Measurements from ENCODE around the gene HDAC9.

HDAC9 gene

DNA sequence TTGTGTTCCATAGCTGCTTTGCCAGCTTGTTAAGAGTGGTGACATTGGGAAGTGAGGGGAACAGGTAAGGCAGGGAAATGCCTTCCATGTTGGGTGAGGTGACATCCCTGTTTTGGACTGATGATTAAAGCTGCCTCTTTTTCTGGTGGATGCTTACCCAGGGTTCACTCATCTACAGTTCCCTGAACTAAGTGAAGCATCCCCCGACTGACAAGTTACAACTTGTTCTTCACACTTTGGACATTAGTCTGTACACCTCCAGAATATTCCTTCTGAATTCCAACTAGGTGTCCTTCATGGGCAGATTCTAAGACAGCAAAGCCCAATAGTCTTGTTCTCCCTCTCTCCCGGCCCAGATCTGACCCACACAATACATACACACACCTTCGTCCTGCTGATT is 63.4 kb downstream of the HDAC9 start:
- no peak for DNase-seq

DNA sequence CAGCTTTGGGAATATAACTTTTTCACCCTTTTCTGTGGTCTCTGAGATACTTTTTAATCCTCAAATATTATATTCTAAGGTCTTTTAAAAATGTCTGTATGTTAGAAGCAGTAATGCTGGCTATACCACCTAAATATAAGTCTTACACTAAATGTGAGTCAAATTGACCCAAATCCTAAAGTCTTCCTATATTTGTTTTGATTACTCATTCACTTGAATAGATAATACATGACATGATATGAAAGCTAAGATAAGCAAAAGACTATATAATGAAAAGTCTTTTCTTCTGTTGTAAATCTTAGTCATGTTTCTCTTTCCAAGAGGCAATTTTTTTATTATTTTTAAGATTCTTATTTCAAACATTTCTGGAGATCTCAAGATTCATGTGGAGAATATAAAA is 64.2 kb downstream of the HDAC9 start:
- no peak for DNase-seq

DNA sequence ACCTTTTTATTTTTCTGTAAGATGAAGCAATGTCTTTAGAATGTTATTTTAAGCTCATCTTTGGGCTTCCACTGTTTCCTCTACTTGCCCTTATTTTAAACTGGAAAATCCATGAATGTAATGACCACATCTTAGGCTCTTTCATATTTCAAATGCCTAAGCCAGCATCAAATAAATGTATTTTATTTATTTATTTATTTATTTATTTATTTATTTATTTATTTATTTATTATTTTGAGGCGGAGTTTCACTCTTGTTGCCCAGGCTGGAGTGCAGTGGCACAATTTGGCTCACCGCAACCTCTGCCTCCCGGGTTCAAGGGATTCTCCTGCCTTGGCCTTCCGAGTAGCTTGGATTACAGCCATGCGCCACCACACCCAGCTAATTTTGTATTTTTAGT is 69.2 kb downstream of the HDAC9 start:
- DNase-seq: no peak

DNA sequence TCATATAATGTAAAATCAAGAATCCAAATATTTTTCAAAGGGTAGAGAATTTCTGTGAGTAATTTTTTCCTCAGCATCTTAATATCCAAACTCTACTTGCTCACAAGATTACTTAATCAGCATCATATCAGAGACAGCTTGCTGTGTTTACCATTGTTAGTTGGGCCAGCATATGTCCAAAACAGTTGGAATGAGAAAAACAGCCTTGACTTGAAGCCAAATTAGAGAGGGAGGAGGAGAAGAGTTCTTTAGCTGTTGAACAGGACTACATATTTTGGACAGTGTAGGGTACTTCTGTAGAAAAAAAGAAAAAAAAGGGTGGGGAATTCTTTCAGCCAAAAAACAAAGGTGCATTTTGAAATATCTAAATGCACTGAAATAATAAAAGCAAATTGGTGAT is 69.8 kb downstream of the HDAC9 start:
- no peak for DNase-seq

DNA sequence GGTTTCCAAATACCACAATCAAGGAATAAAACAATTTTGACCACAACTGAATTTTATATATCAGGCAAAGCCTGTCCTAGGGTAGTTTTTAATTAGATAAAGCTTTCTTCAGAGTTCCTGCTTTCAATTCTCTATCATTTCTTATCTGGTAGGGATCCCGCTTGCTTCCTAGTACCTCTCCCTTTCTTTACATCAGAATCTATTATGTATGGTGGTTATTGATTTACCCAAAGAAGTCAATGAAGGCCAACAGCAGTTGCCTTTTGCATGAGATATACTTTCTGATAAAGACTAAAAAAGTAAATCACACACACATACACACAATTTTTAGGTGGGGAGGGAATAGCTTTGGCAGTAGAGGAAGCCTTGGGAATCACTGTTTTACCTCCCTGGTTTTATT is 70.7 kb downstream of the HDAC9 start:
- DNase-seq: no peak

DNA sequence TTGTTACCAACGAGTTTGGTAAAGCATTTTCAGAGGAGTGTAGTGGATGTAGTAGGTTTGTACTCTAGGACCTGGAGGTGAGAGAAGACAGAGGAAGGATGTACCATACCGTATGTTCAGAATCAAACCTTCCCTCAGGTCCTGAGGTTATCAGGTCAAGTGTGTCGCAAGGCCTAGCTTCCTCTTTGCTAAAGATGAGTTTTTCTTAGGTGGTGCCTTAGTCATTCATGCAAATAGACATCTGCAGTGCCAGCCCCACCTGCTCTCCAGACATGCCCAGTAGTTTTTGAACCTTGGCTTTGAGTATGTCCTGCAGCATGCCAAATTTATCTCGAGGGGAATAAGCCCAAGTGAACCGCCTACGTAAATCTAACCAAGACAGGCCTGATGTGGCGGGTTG is 71.3 kb downstream of the HDAC9 start:
- no peak for DNase-seq

DNA sequence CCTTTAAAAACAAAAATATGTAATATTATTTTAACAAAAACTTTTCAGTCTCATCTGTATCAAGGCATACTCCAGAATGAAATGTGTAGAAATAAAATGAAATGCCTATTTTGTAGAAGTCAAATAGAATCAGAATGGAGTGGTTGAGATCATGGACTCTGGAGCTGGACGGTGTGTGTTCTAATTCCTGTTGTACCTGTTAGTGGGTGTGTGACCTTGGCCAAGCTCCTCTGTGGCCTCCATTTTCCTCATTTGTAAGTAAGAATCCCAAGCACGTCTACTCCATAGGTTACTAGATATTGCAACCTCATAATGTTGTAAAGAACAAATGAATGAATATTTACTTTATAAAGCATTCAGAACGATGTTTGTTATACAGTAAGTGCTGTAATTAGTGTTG is 74.9 kb downstream of the HDAC9 start:
- no peak for DNase-seq

DNA sequence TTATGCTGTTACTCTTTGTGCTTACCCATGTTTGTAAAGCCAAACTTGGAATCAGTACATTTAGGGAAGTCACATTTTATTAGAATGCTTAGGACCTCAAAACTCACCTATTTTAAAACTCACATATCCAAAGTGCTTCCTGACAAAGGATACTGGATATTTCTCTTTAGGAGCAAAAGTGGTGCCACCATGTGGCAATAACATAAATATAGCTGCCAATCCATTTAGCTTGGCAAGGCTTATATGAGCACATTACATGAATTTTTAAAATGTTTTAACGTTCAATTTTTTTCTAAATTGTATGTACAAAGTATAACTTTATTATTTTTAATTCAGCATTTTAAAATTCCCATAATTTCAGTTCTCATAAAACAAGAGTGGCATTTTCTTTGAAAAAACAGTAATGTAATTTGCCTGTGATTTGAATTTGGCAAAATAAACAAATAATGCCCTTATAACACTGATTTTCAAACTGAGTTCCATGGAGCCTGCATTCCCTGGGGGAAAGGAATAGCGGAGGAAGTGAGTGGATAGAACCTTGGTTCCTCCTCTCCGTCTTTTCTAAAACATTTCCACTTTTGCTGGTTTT is 75.4 kb downstream of the HDAC9 start:
- peak; percentile 24 for DNase-seq

DNA sequence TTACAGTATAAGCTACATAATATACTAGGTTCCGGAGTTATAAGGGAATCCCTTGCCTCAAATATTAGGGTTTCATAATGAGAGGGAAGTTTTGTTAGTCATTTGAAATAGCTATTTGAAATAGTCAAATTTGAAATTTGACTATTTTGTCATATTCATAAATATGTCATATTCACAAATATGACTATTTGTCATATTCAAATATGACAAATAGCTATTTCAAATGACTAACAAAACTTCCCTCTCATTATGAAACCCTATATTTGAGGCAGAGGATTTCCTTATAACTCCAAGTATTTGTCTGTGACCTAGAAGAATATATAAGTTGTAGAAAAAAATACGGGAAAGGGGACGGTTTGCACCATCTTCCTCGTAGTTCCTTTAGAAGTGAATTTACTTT is 76.6 kb downstream of the HDAC9 start:
- no peak for DNase-seq

DNA sequence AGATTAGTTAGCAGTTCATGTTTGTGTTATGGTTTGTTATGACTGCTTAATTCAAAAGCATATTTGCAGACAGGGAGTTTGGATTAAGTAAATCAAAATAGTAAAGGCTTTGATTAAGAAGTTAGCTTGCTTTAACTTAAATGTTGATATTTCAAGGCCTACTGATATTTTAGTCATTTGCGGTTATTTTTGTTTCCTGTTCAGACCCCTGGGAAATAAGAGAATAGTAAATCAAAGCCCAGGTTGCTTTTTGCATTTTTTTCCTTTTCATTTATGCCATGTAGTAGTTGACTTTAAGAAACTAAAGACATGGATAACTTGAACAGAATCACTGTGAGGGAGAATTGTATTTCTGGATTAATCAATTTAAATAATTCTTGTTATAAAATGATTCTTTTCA is 77.3 kb downstream of the HDAC9 start:
- DNase-seq: no peak

DNA sequence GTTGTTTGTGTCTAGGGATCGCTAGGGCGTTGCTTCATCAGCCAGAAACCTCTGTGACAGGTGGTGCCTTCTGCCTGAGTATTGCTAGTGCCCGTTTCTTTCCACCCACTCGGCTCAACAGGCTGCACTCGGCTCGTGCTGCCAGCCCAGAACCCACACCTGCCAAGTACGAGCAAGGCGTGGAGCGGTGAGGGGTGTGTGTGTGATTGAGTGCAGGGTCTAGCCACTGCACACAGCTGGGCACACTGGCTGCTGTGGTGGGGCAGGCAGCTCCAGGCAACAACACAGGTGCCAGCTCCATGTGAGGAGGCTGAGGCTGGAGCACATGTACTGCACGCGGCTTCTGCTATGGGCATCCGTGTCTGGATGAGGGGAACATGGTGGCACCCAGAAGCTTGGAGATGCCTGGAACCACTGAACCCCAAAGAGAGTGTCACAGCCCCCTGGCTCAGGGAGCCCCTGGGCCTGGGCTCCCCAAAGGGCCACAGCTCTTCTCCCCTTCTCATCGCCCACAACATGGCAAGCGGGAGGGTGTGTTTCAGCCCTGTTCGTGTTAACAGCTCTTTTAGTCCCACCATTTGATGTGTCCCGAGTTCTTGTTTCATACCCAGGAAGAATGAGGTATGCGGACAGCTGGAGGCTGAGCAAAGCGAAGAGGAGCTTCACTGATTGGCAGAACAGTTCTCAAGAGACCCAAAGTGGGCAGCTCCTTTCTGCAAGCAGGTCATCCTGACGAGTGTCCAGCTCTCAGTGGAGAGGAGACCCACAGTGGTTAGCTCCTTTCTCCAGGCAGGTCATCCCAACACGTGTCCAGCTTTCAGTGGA is 78.1 kb downstream of the HDAC9 start:
- DNase-seq: no peak

DNA sequence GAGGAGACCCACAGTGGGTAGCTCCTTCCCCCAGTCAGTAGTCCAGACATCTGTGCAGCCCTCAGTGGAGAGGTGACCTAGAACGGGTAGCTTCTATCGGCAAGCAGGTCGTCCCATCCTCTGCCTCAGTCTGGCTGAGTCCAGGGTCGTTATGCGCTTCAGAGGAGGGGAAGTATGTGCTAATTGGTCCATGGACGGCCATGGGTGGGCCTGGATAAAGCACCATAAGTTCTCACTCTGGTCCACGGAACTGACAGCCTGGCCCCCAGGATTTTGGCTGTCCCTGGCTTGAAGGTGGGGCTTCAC is 78.6 kb downstream of the HDAC9 start:
- DNase-seq: no peak

DNA sequence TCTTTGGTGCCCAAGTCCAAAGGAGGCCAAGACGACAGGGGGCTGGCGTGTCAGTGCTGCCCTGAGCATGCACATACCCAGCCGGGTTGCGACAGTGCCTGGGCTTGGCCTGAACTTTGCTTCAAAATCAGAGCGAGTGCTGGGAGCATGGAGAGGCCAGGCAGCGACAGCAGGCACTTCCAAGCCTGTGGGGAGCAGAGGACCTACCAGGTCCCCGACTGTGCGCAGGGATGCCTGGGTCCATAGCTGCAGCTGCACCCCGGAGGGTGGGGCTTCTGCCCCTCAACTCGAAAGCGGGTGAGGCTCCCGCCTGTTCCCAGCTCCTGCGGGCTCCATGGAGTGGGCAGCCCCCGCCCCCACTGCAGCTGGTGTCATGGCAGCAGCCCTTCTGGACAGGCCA is 79.1 kb downstream of the HDAC9 start:
- DNase-seq: no peak

DNA sequence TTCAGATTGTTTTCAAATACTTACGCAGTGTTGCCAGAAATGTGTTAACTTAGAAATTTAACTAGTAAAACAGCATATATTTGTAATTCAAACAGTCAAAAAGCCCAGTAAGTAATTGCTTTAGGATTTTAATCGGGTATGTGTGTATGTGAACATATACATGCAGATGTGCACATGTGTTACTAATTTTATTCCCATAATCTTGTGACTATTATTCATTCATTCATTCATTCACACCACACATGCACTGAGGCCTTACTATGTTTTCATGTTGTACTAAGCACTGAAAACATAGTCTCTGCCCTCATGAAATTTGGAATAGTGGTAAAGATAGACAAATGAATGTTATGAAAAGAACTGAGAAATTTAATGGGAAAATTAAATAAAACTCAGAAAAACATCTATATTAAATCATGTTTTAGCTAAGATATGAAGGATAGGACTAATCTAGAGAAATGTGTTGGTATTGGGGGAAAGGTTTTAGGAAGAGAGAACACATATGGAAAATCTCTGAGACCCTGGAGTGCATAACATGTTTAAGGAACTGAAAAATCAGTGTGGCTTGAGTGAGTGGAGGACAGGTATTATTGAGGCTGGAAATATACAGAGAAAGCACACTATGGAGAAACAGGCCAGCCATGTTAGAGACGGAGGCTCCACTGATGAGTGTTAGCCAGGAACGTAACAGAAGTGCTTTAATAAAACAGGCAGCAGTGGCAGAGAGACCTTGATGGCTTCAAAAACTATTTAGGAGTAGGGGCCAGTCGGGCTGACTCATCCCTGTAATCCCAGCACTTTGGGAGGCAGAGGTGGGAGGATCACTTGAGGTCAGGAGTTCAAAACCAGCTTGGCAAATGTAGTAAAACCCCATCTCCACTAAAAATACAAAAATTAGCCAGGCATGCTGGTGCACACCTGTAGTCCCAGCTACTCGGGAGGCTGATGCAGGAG is 80.3 kb downstream of the HDAC9 start:
- no peak for DNase-seq

DNA sequence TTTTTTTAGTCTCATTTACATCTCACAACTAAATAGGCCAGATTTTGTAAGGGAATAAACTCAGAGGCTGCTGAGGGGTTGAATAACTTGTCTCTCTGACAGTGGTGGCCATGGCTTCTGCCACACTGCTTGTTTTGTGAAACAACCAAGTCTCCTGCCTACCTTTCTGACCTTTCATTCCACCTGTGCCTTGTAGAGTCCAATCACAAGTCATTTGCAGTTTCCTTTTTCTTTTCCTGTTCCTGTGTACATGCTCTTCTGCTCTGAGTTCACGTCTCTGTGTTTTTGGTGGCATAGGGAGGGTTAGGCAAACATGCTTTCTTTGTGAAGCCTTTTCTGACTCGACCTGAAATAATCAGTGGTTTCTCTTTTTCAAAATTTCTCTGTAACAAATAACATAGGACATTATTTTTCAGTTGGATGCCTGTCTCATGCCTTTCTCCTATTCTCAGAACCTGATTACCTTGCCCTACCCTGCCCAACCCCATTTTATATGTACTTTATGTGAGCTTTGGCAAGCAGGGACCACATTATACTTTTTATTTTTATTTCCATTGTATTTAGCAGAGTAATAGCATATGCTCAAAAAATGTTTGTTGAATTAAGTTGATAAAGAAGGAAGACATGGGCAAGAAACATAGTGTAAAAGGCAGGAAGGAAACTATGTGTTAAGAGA is 81.7 kb downstream of the HDAC9 start:
- DNase-seq: no peak

DNA sequence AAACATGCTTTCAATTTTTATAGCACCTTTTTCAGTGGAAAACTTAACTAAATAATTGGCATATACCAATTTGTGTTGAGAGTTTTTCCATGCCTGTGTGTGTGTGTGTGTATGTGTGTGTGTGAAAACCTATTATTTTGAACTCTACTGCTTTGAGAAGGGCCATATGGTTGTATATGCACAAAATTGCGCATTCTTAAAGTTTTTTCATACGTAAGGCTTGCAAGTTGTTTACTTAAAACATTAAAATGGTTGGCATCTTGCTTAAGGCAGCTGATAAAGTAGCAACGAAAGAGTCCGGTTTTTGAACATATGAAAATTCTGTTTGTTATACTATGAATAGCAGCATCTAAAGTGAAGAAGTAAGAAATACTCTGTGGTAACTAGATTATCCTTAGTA is 84.1 kb downstream of the HDAC9 start:
- no peak for DNase-seq

DNA sequence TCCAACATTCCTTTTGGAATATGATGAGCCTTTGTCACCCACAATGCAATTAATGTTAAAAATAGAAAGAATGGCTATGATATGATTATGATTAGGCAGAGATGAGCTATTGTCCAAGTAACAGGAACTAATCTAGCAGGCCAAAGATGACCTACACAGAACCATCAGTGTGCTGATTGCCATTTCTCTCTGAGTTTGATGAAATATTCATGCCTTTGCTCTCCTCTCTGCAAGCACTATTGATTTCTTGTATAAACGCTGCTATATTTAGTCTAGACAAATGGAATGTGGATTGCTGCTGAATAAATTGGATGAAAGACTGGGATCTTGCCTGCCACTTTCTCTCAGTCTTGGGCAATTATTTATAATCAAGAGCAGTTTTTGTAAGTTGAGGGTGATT is 85.4 kb downstream of the HDAC9 start:
- no peak for DNase-seq

DNA sequence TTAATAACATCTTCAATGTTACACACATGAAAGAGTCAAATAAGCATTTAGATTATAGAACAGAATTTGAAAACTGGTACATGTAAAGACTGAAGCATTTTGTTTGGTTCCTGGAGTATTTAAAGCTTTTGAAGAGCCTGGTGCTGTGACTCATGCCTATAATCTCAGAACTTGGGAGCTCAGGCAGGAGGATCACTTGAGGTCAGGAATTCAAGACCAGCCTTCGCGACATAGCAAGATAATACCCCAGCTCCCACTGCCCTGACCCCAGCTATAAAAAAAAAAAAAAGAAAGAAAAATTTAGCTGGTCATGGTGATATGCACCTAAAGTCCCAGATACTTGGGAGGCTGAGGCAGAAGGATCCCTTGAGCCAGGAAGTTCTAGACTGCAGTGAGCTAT is 87.8 kb downstream of the HDAC9 start:
- DNase-seq: no peak

DNA sequence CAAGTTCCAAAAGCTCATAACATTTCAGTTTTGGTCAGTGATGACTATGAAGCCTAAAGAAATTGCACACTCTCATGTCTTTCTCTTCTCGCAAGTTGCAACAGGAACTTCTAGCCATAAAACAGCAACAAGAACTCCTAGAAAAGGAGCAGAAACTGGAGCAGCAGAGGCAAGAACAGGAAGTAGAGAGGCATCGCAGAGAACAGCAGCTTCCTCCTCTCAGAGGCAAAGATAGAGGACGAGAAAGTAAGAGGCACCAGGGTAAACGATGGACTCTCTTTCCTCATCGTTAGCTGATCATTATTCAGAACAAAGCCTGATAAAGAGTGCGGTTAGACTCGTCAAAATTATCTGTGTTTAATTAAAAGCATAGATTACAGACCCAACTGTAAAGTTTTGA is 94.7 kb downstream of the HDAC9 start:
- no peak for DNase-seq

DNA sequence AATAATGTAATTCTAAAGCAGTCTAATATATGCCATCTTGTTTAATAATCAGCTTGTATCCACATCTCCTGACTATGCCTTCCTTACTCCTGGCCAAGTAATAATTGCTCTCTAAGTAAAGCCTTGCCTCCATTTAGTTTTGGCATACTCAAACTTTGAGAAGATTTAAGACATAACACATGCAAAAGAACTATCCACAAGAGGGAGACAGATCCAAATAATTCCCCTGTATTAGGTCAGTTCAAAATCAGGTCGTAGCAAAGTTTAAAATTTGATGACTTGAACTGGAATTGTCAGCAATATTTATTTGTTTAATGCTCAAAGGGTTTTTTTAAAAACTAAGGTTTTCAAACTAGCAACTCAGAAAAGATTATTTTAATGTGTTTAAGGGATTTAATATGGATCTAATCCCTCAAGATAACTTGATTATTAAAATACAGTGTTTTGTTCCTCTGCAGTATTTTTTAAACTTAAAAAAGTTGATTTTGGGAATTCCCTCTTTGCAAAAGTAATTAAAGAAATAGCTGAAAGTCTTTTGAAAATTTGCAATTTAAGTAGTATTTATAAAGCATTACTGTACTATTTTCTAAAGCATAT is 95.3 kb downstream of the HDAC9 start:
- peak; percentile 28 for DNase-seq

DNA sequence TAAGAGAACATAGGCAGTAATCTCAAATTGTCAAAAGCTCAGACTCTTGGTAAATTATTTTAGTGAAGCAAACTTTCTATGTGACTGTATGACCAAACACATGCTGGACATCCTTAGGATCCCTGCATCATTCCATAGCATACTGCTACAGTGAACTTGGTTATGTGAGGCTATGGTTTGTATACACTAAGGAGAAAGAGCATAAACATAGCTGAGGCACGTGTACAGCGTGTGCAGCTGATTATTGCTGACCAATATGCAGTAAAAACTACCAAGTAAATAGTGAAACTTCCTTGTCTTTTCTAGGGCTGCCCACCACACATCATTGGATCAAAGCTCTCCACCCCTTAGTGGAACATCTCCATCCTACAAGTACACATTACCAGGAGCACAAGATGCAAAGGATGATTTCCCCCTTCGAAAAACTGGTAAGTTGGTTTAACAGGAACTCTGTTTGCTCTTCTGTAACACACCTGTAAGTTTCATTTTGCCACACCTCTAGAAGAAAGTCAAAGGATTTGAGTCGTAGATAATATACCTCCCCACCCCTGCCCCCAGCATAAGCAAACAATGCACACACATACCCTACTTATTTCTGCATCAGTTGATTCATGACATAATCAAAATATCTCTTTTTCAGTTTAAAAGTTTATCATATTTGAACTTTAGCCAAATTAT is 98.2 kb downstream of the HDAC9 start:
- DNase-seq: no peak

DNA sequence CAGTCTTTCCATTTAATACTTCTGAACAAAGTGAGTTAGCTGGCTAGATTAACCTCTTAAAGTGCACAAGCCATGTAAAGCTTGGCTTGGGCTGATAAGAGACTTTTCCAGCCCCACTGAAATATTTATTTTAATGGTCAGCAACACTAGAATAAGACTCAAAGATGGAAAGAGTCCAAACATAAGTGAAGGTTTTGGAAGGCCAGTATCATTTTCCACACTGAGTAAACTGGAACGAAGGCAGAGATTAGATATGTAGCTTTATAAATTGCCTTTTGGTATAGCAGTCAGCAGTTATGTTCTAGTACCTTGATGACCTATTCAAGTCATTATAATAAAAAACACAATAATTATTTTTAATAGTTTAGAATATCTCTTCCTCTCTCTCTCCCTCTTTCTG is 102.2 kb downstream of the HDAC9 start:
- DNase-seq: no peak
